ENCODE measurements around the gene PSEN1.
"Not testable (repeated sequence)": the region's sequence is repeated elsewhere in the genome, so short reads cannot be mapped to it uniquely, and the experiment has no call there.

Gene PSEN1

DNA sequence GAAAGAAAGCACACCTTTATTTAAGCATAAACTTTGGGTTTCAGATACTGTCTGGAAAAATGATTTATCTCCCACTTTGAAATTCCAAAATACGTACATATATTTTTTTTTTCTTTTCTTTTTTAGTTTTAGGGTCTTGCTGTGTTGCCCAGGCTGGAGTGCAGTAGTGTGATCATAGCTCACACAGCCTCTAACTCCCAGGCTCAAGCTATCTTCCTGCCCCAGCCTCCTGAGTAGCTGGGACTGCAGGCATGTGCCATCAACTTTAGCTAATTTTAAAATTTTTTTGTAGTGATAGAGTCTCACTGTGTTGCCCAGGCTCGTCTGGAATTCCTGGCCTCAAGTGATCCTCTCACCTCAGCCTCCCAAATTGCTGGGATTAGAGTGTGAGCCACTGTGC lies 55.1 kb downstream of the PSEN1 start:
- no peaks in the 10 kb centered on the region for H3K27me3 ChIP-seq (ENCODE audit: control insufficient read depth, insufficient read depth, low read length)
- no peak overlapping the region for H3K4me2 ChIP-seq (ENCODE audit: low read length)
- H3K36me3 ChIP-seq (ENCODE audit: insufficient read depth, low read length), result peaks cover 56% of the 10 kb centered on the region
- no peaks in the 10 kb centered on the region for H3K9me3 ChIP-seq (replicated peaks; ENCODE audit: low read length)
- H3K9ac ChIP-seq (ENCODE audit: low read depth, low read length), result no peak overlapping the region
- no peak overlapping the region for H3K4me3 ChIP-seq (ENCODE audit: low read length)
- H3K4me1 ChIP-seq (ENCODE audit: control insufficient read depth, insufficient read depth, low read length), result peaks cover 6% of the 10 kb centered on the region

DNA sequence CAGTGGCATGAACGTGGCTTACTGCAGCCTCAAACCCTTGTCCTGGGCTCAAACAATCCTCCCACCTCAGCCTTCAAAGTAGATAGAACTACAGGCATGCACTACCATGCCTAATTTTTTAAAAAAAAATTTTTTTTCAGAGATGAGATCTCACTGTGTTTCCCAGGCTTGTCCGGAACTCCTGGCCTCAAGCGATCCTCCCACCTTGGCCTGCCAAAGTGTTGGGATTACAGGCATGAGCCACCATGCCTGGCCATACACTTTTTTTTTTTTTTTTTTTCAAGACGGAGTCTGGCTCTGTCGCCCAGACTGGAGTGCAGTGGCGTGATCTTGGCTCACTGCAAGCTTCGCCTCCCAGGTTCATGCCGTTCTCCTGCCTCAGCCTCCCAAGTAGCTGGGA lies 58.0 kb downstream of the PSEN1 start:
- not testable (repeated sequence) for H3K9me3 ChIP-seq (replicated peaks; ENCODE audit: low read length); H3K9ac ChIP-seq (ENCODE audit: low read depth, low read length); H3K27me3 ChIP-seq (ENCODE audit: control insufficient read depth, insufficient read depth, low read length); H3K4me3 ChIP-seq (ENCODE audit: low read length); H3K4me1 ChIP-seq (ENCODE audit: control insufficient read depth, insufficient read depth, low read length); H3K4me2 ChIP-seq (ENCODE audit: low read length)
- peaks cover 61% of the 10 kb centered on the region for H3K36me3 ChIP-seq (ENCODE audit: insufficient read depth, low read length)

DNA sequence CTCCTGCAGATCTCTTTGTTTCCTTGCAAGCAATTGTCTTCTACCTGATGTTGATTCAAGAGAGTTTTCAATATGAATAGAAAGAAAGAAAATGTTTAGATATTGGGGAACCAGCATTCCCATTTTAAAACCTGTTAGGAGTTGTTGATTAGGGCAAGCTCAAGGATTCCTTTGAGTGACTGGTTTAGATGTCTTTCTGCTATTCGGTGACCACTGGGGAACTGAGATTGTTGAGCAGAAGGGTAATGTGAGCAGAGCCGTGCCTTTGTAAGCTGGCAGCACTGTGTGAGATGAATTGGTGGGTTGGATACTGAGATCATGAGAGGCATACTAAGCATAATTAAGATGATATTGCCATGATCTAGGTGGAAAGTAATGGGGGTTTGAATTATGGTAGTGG lies 61.9 kb downstream of the PSEN1 start:
- H3K4me2 ChIP-seq (ENCODE audit: low read length), result no peak overlapping the region
- no peaks in the 10 kb centered on the region for H3K4me1 ChIP-seq (ENCODE audit: control insufficient read depth, insufficient read depth, low read length)
- H3K9ac ChIP-seq (ENCODE audit: low read depth, low read length), result no peak overlapping the region
- no peak overlapping the region for H3K4me3 ChIP-seq (ENCODE audit: low read length)
- no peaks in the 10 kb centered on the region for H3K27me3 ChIP-seq (ENCODE audit: control insufficient read depth, insufficient read depth, low read length)
- peaks cover 40% of the 10 kb centered on the region for H3K36me3 ChIP-seq (ENCODE audit: insufficient read depth, low read length)
- H3K9me3 ChIP-seq (replicated peaks; ENCODE audit: low read length), result no peaks in the 10 kb centered on the region

DNA sequence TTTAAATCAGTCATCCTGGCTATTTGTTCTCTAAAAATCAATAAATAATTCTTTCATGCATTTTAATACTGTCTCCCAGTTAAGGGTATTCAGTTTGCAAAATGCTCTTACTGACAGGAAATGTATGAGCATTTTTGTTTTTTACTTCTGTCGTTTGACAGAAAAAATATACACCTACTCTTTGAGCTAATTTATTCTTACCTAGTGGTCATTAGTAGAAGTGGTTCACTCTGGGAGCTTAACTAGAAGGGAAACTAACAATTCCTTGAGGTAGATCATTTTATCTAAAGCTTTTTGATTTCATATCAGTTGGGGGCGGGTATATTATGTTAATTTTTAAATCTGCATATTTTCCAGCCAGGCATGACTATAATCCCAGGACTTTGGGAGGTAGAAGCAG lies 67.2 kb downstream of the PSEN1 start:
- Histone ChIP-seq H3K9me3 (replicated peaks; ENCODE audit: low read length) (no peaks in the 10 kb centered on the region), H3K36me3 (ENCODE audit: insufficient read depth, low read length) (peaks cover 51% of the 10 kb centered on the region), H3K27me3 (ENCODE audit: control insufficient read depth, insufficient read depth, low read length) (no peaks in the 10 kb centered on the region), H3K4me3 (ENCODE audit: low read length) (no peak overlapping the region), H3K9ac (ENCODE audit: low read depth, low read length) (no peak overlapping the region), H3K4me2 (ENCODE audit: low read length) (no peak overlapping the region), H3K4me1 (ENCODE audit: control insufficient read depth, insufficient read depth, low read length) (no peaks in the 10 kb centered on the region)

DNA sequence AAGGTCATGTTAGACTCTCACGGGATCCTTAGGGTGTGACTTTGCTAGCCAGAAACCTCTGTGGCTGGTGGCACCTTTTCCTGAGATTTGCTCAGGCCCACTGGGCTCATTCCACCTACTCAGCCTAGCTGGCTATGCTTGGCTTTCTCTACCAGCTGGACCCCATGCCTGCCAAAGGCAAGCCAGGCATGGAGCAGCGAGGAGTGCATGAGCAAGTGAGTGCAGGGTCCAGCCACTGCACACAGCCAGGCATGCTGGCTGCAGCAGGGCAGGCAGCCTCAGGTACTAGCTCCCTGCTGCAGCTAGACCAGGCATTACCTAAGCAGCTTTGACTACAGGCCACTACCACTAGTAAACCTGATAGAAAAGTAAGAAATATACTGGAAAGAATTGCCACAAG lies 71.3 kb downstream of the PSEN1 start:
- H3K4me1 ChIP-seq (ENCODE audit: control insufficient read depth, insufficient read depth, low read length), result peaks cover 25% of the 10 kb centered on the region
- H3K36me3 ChIP-seq (ENCODE audit: insufficient read depth, low read length), result peaks cover 63% of the 10 kb centered on the region
- H3K4me3 ChIP-seq (ENCODE audit: low read length), result no peak overlapping the region
- H3K9me3 ChIP-seq (replicated peaks; ENCODE audit: low read length), result no peaks in the 10 kb centered on the region
- no peaks in the 10 kb centered on the region for H3K27me3 ChIP-seq (ENCODE audit: control insufficient read depth, insufficient read depth, low read length)
- no peak overlapping the region for H3K4me2 ChIP-seq (ENCODE audit: low read length)
- no peak overlapping the region for H3K9ac ChIP-seq (ENCODE audit: low read depth, low read length)

DNA sequence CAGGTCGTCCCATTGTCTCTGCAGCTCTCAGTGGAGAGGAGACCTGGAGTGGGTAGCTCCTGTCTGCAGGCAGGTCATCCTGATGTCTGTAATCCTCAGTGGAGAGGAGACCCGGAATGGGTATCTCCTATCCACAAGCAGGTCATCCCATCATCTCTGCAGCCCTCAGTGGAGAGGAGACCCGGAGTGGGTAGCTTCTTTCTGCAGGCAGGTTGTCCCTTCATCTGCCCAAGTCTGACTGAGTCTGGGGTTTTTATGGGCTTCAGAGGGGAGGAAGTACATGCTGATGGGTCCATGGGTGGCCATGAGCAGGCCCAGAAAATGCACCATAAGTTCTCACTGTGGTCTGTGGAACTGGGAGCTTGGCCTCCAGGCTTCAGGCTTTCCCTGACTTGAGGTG lies 72.1 kb downstream of the PSEN1 start:
- H3K36me3 ChIP-seq (ENCODE audit: insufficient read depth, low read length), result peaks cover 67% of the 10 kb centered on the region
- no peak overlapping the region for H3K9ac ChIP-seq (ENCODE audit: low read depth, low read length)
- H3K4me2 ChIP-seq (ENCODE audit: low read length), result no peak overlapping the region
- peaks cover 25% of the 10 kb centered on the region for H3K4me1 ChIP-seq (ENCODE audit: control insufficient read depth, insufficient read depth, low read length)
- H3K4me3 ChIP-seq (ENCODE audit: low read length), result no peak overlapping the region
- no peaks in the 10 kb centered on the region for H3K27me3 ChIP-seq (ENCODE audit: control insufficient read depth, insufficient read depth, low read length)
- H3K9me3 ChIP-seq (replicated peaks; ENCODE audit: low read length), result no peaks in the 10 kb centered on the region

DNA sequence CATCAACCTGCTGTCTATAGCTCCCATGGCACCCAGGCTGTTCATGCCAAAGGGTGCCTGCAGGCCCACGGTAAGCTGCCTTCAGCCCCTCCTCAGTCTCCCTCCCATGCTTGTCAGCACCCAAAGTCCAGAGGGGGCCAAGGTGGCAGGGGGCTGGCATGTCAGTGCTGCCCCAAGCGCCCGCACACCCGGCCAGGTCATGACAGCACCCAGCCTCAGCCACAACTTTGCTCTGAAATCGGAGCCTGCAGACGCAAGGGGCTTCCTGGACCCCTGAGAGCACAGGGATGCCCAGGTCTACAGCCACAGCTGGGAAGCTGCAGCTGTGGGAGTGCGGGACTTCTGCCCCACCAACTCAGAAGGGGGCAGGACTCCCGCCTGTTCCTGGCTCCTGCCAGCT lies 72.5 kb downstream of the PSEN1 start:
- no peak overlapping the region for H3K9ac ChIP-seq (ENCODE audit: low read depth, low read length)
- no peak overlapping the region for H3K4me2 ChIP-seq (ENCODE audit: low read length)
- no peaks in the 10 kb centered on the region for H3K9me3 ChIP-seq (replicated peaks; ENCODE audit: low read length)
- no peaks in the 10 kb centered on the region for H3K27me3 ChIP-seq (ENCODE audit: control insufficient read depth, insufficient read depth, low read length)
- H3K36me3 ChIP-seq (ENCODE audit: insufficient read depth, low read length), result peaks cover 68% of the 10 kb centered on the region
- H3K4me3 ChIP-seq (ENCODE audit: low read length), result no peak overlapping the region
- peaks cover 25% of the 10 kb centered on the region for H3K4me1 ChIP-seq (ENCODE audit: control insufficient read depth, insufficient read depth, low read length)

DNA sequence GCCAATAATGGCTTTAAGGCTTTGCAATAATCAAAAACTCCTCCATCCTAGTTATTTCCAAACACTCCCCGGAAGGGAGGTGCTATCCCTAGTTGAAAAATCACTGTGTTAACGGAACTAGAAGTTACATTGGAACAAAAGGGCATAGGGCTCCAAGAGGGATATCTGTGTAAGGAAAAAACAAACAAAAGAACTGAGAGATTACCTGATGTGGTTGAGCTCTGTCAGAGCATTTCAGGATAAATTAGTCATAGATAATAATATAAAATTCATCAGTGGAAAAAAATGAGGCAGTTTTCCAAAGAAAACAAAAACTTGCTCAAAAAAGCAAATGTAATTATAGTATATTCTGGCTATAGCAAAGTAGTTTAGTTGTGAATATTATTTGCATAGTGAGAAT lies 73.6 kb downstream of the PSEN1 start:
- peaks cover 66% of the 10 kb centered on the region for H3K36me3 ChIP-seq (ENCODE audit: insufficient read depth, low read length)
- no peaks in the 10 kb centered on the region for H3K9me3 ChIP-seq (replicated peaks; ENCODE audit: low read length)
- H3K4me3 ChIP-seq (ENCODE audit: low read length), result peak overlapping the region; percentile 13
- peak overlapping the region; percentile 69 for H3K4me2 ChIP-seq (ENCODE audit: low read length)
- H3K4me1 ChIP-seq (ENCODE audit: control insufficient read depth, insufficient read depth, low read length), result peaks cover 25% of the 10 kb centered on the region
- no peak overlapping the region for H3K9ac ChIP-seq (ENCODE audit: low read depth, low read length)
- no peaks in the 10 kb centered on the region for H3K27me3 ChIP-seq (ENCODE audit: control insufficient read depth, insufficient read depth, low read length)

DNA sequence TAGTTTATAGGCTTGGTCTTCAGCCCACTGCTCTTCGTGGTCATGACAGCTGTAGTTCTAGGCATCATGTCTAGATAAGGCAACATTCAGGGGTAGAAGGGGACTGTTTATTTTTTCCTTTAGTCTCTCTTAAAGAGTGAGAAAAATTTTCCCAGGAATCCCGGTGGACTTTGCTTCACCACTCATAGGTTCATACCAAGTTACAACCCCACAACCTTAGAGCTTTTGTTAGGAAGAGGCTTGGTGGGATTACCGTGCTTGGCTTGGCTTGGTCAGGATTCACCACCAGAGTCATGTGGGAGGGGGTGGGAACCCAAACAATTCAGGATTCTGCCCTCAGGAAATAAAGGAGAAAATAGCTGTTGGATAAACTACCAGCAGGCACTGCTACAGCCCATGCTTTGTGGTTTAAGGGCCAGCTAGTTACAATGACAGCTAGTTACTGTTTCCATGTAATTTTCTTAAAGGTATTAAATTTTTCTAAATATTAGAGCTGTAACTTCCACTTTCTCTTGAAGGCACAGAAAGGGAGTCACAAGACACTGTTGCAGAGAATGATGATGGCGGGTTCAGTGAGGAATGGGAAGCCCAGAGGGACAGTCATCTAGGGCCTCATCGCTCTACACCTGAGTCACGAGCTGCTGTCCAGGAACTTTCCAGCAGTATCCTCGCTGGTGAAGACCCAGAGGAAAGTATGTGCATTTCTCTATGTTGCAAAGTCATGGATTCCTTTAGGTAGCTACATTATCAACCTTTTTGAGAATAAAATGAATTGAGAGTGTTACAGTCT lies 75.1 kb downstream of the PSEN1 start:
- H3K36me3 ChIP-seq (ENCODE audit: insufficient read depth, low read length), result peaks cover 65% of the 10 kb centered on the region

DNA sequence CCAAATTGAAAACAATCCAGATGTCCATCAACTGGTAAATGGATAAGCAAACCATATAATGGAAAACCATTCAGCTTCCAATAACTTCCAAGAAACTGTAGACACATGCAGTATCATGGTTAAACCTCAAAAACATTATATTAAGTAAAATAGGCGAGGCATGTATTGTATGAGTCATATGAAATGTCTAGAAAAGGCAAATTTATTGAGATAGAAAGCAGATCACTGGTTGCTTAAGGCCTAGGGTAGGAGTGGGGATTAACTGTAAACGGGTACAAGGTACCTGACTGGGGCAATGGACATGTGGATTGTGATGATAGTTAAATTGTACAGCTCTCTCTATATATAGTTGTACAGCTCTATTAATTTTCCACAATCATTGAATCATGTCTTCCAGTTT lies 79.7 kb downstream of the PSEN1 start:
- Histone ChIP-seq H3K9ac (ENCODE audit: low read depth, low read length) (no peak overlapping the region), H3K4me3 (ENCODE audit: low read length) (no peak overlapping the region), H3K27me3 (ENCODE audit: control insufficient read depth, insufficient read depth, low read length) (no peaks in the 10 kb centered on the region), H3K9me3 (replicated peaks; ENCODE audit: low read length) (no peaks in the 10 kb centered on the region), H3K36me3 (ENCODE audit: insufficient read depth, low read length) (peaks cover 69% of the 10 kb centered on the region), H3K4me1 (ENCODE audit: control insufficient read depth, insufficient read depth, low read length) (peaks cover 6% of the 10 kb centered on the region), H3K4me2 (ENCODE audit: low read length) (no peak overlapping the region)

More for the DNA sequence above, 75.1 kb downstream of the PSEN1 start:
- no peak overlapping the region for H3K9ac ChIP-seq (ENCODE audit: low read depth, low read length)
- H3K9me3 ChIP-seq (replicated peaks; ENCODE audit: low read length), result no peaks in the 10 kb centered on the region
- no peak overlapping the region for H3K4me2 ChIP-seq (ENCODE audit: low read length)
- no peak overlapping the region for H3K4me3 ChIP-seq (ENCODE audit: low read length)
- no peaks in the 10 kb centered on the region for H3K27me3 ChIP-seq (ENCODE audit: control insufficient read depth, insufficient read depth, low read length)
- peaks cover 29% of the 10 kb centered on the region for H3K4me1 ChIP-seq (ENCODE audit: control insufficient read depth, insufficient read depth, low read length)

DNA sequence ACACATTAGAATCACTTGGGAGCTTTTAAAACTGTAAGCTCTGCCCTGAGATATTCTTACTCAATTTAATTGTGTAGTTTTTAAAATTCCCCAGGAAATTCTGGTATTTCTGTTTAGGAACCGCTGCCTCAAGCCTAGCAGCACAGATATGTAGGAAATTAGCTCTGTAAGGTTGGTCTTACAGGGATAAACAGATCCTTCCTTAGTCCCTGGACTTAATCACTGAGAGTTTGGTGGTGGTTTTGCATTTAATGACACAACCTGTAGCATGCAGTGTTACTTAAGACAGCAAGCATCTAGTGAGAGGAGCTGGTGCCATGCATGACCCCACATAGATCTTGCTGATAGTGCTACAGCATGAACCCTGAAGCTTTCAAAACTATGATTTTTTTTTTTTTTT lies 81.1 kb downstream of the PSEN1 start:
- peaks cover 65% of the 10 kb centered on the region for H3K36me3 ChIP-seq (ENCODE audit: insufficient read depth, low read length)
- H3K4me3 ChIP-seq (ENCODE audit: low read length), result no peak overlapping the region
- H3K9me3 ChIP-seq (replicated peaks; ENCODE audit: low read length), result no peaks in the 10 kb centered on the region
- peaks cover 13% of the 10 kb centered on the region for H3K4me1 ChIP-seq (ENCODE audit: control insufficient read depth, insufficient read depth, low read length)
- no peak overlapping the region for H3K9ac ChIP-seq (ENCODE audit: low read depth, low read length)
- no peak overlapping the region for H3K4me2 ChIP-seq (ENCODE audit: low read length)
- H3K27me3 ChIP-seq (ENCODE audit: control insufficient read depth, insufficient read depth, low read length), result no peaks in the 10 kb centered on the region

DNA sequence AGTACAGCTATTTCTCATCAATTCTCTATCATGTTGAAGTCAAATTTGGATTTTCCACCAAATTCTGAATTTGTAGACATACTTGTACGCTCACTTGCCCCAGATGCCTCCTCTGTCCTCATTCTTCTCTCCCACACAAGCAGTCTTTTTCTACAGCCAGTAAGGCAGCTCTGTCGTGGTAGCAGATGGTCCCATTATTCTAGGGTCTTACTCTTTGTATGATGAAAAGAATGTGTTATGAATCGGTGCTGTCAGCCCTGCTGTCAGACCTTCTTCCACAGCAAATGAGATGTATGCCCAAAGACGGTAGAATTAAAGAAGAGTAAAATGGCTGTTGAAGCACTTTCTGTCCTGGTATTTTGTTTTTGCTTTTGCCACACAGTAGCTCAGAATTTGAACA lies 83.8 kb downstream of the PSEN1 start:
- Histone ChIP-seq H3K4me3 (ENCODE audit: low read length) (no peak overlapping the region), H3K9ac (ENCODE audit: low read depth, low read length) (no peak overlapping the region), H3K27me3 (ENCODE audit: control insufficient read depth, insufficient read depth, low read length) (no peaks in the 10 kb centered on the region), H3K4me1 (ENCODE audit: control insufficient read depth, insufficient read depth, low read length) (peaks cover 13% of the 10 kb centered on the region), H3K4me2 (ENCODE audit: low read length) (no peak overlapping the region), H3K36me3 (ENCODE audit: insufficient read depth, low read length) (peaks cover 48% of the 10 kb centered on the region), H3K9me3 (replicated peaks; ENCODE audit: low read length) (no peaks in the 10 kb centered on the region)
